H1 (cell line): ENCODE measurements around the gene SHROOM4. TPM values are rescaled to one million over a fixed set of nuclear protein-coding genes. Genes with fewer than 3 reads are reported as not detected.

ENCODE experiments used
- CTCF ChIA-PET: fragments of 300-600 bp; sonication (Branson Sonifier 250); formaldehyde crosslinking; loops from one replicate; lab custom pipeline; 2021; ENCODE audit not compliant: partially characterized antibody; lab: Charles Lee
- POLR2A ChIA-PET: fragments of 300-600 bp; sonication (Branson Sonifier 250); formaldehyde crosslinking; loops from one replicate; lab custom pipeline; 2021; ENCODE audit warnings: inconsistent platforms; ENCODE audit not compliant: partially characterized antibody; lab: Charles Lee
- DNase-seq, 2 experiments: peaks; one replicate each; pipeline versions ENCODE4 v3.0.0 to v3.0.0-alpha.2; 2010 to 2022; ENCODE audit warnings: low spot score in 2 of 2, low read depth in 1 of 2, mixed read lengths in 1 of 2
- FAIRE-seq: peaks from 2 replicates; lab custom pipeline; 2011; peaks lifted over from hg19 to GRCh38; lab: Jason Lieb, UNC
- H2AFZ ChIP-seq: 2 replicates; pipeline ENCODE4 v1.8.1; 2012; ENCODE audit warnings: low read length, inconsistent platforms
- H2AK5ac ChIP-seq: 2 replicates; pipeline ENCODE4 v1.6.1; 2013; ENCODE audit warnings: low read depth, low read length
- H2BK120ac ChIP-seq: replicated peaks from 2 replicates; pipeline ENCODE3; 2013; ENCODE audit warnings: low read depth, low read length, inconsistent platforms
- H2BK12ac ChIP-seq: 2 replicates; pipeline ENCODE4 v1.6.1; 2013; ENCODE audit warnings: low read depth, low read length
- H2BK15ac ChIP-seq: 2 replicates; pipeline ENCODE4 v1.6.1; 2013; ENCODE audit warnings: low read length
- H2BK20ac ChIP-seq: 2 replicates; pipeline ENCODE4 v1.6.1; 2013; ENCODE audit warnings: low read length
- H2BK5ac ChIP-seq: 2 replicates; pipeline ENCODE4 v1.6.1; 2013; ENCODE audit warnings: low read depth, low read length
- H3K14ac ChIP-seq: 2 replicates; pipeline ENCODE4 v1.6.1; 2013; ENCODE audit warnings: inconsistent platforms; ENCODE audit not compliant: insufficient read length
- H3K18ac ChIP-seq: 2 replicates; pipeline ENCODE4 v1.6.1; 2013; ENCODE audit warnings: low read length; ENCODE audit errors: extremely low read depth
- H3K23ac ChIP-seq: 2 replicates; pipeline ENCODE4 v1.6.1; 2013; ENCODE audit warnings: inconsistent platforms; ENCODE audit not compliant: insufficient read length
- H3K23me2 ChIP-seq: 2 replicates; pipeline ENCODE4 v1.6.1; 2013; ENCODE audit warnings: low read depth, low read length
- H3K27ac ChIP-seq: 2 replicates; pipeline ENCODE4 v1.6.1; 2011; ENCODE audit warnings: low read depth, low read length, inconsistent platforms
- H3K27me3 ChIP-seq, 4 experiments: replicated peaks in 1 of 4; 1 replicate in 1 of 4; 2 replicates in 3 of 4; pipeline versions ENCODE4 v1.6.1 to v1.8.1; 2011 to 2013; ENCODE audit warnings: low read length in 3 of 4, mild to moderate bottlenecking in 3 of 4, inconsistent platforms in 2 of 4, mixed read lengths in 2 of 4, moderate library complexity in 1 of 4; ENCODE audit not compliant: control insufficient read depth in 3 of 4, insufficient read depth in 3 of 4; ENCODE audit errors: extremely low read depth in 1 of 4
- H3K36me3 ChIP-seq, 4 experiments: 2 replicates each; pipeline versions ENCODE4 v1.6.1 to v1.8.1; 2011 to 2013; ENCODE audit warnings: mild to moderate bottlenecking in 4 of 4, low read length in 3 of 4, moderate library complexity in 2 of 4, control low read depth in 1 of 4, inconsistent platforms in 1 of 4; ENCODE audit not compliant: insufficient read depth in 4 of 4, control insufficient read depth in 2 of 4
- H3K4ac ChIP-seq: replicated peaks from 2 replicates; pipeline ENCODE3; 2013; ENCODE audit warnings: low read length, low read depth, mixed read lengths, inconsistent platforms; ENCODE audit not compliant: insufficient read length
- H3K4me1 ChIP-seq, 4 experiments: replicated peaks in 1 of 4; 1 replicate in 1 of 4; 2 replicates in 3 of 4; pipeline versions ENCODE4 v1.6.1 to v1.8.1; 2011 to 2013; ENCODE audit warnings: low read length in 3 of 4, inconsistent platforms in 2 of 4, mixed read lengths in 1 of 4; ENCODE audit not compliant: insufficient read depth in 4 of 4, control insufficient read depth in 3 of 4
- H3K4me2 ChIP-seq, 2 experiments: 2 replicates each; pipeline versions ENCODE4 v1.6.1 to v1.8.1; 2011 to 2013; ENCODE audit warnings: low read depth in 2 of 2, low read length in 2 of 2, control low read depth in 1 of 2, inconsistent platforms in 1 of 2, mild to moderate bottlenecking in 1 of 2; ENCODE audit not compliant: insufficient read depth in 1 of 2
- H3K4me3 ChIP-seq, 4 experiments: fragments of 200-600, 300-600 bp in 1 of 4; sonication (generic), shearing (Covaris generic), sonication (Bioruptor Twin) in 1 of 4; 2 replicates each; pipeline versions ENCODE4 v1.5.1 to v1.8.1; 2011 to 2016; ENCODE audit warnings: low read length in 4 of 4, low read depth in 3 of 4, control low read depth in 2 of 4, inconsistent platforms in 2 of 4, mild to moderate bottlenecking in 2 of 4, mixed read lengths in 1 of 4, moderate library complexity in 1 of 4; ENCODE audit not compliant: insufficient read depth in 2 of 4; ENCODE audit errors: extremely low read depth in 1 of 4
- H3K56ac ChIP-seq: replicated peaks from 2 replicates; pipeline ENCODE3; 2013; ENCODE audit warnings: low read depth, mild to moderate bottlenecking, mixed read lengths, low read length, inconsistent platforms; ENCODE audit not compliant: insufficient read length
- H3K79me1 ChIP-seq: 2 replicates; pipeline ENCODE4 v1.6.1; 2013; ENCODE audit warnings: low read depth, low read length, control low read depth
- H3K79me2 ChIP-seq, 2 experiments: 2 replicates each; pipeline versions ENCODE4 v1.6.1 to v1.8.1; 2012 to 2013; ENCODE audit warnings: low read length in 2 of 2, mild to moderate bottlenecking in 2 of 2, inconsistent platforms in 1 of 2; ENCODE audit not compliant: insufficient read depth in 2 of 2, control insufficient read depth in 1 of 2
- H3K9ac ChIP-seq, 4 experiments: replicated peaks in 1 of 4; 1 replicate in 1 of 4; 2 replicates in 3 of 4; pipeline versions ENCODE4 v1.6.1 to v1.8.1; 2011 to 2013; ENCODE audit warnings: low read depth in 3 of 4, low read length in 3 of 4, control low read depth in 2 of 4, mild to moderate bottlenecking in 2 of 4, moderate library complexity in 2 of 4, inconsistent platforms in 1 of 4; ENCODE audit errors: extremely low read depth in 1 of 4
- H3K9me3 ChIP-seq, 2 experiments: 2 replicates each; pipeline versions ENCODE4 v1.6.1 to v1.8.1; 2012 to 2013; ENCODE audit warnings: mild to moderate bottlenecking in 2 of 2, moderate library complexity in 2 of 2, control low read depth in 1 of 2, inconsistent platforms in 1 of 2, low read depth in 1 of 2, low read length in 1 of 2, mixed read lengths in 1 of 2; ENCODE audit not compliant: insufficient read depth in 2 of 2
- H4K20me1 ChIP-seq, 2 experiments: replicated peaks in 1 of 2; 2 replicates each; pipeline versions ENCODE3 to v1.8.1; 2011 to 2013; ENCODE audit warnings: inconsistent platforms in 2 of 2, low read length in 2 of 2, mild to moderate bottlenecking in 1 of 2; ENCODE audit not compliant: insufficient read depth in 2 of 2, control insufficient read depth in 1 of 2
- H4K5ac ChIP-seq: 2 replicates; pipeline ENCODE4 v1.6.1; 2013; ENCODE audit warnings: low read length, low read depth, mixed read lengths, inconsistent platforms; ENCODE audit not compliant: insufficient read length
- H4K8ac ChIP-seq: 2 replicates; pipeline ENCODE4 v1.8.0; 2013; ENCODE audit warnings: mild to moderate bottlenecking, moderate library complexity, low read length, inconsistent platforms; ENCODE audit not compliant: insufficient read depth; ENCODE audit errors: extremely low read depth
- H4K91ac ChIP-seq: replicated peaks from 2 replicates; pipeline ENCODE3; 2013; ENCODE audit warnings: low read length, mixed read lengths, inconsistent platforms; ENCODE audit not compliant: insufficient read length
- ASH2L ChIP-seq: fragments of 200-600, 300-600 bp; sonication (generic); IDR thresholded peaks from one replicate; pipeline ENCODE4 v1.7.1; 2017; ENCODE audit warnings: low read length
- BCL11A ChIP-seq, 2 experiments: IDR thresholded peaks; one replicate each; pipeline ENCODE4 v1.6.1; 2011; ENCODE audit warnings: low read depth in 2 of 2, low read length in 2 of 2, mild to moderate bottlenecking in 2 of 2
- EGR1 ChIP-seq: IDR thresholded peaks from 2 replicates; pipeline ENCODE4 v1.6.1; 2011; ENCODE audit warnings: low read depth, low read length, borderline replicate concordance
- NRF1 ChIP-seq: IDR thresholded peaks from 2 replicates; pipeline ENCODE4 v1.6.1; 2011; ENCODE audit warnings: mild to moderate bottlenecking, low read depth, low read length, improper control_type of control experiment
- SIN3A ChIP-seq, 2 experiments: IDR thresholded peaks in 1 of 2; conservative IDR thresholded peaks in 1 of 2; 2 replicates each; pipeline ENCODE4 v1.6.1; 2011 to 2012; ENCODE audit warnings: low read length in 2 of 2, improper control_type of control experiment in 1 of 2, low read depth in 1 of 2, mild to moderate bottlenecking in 1 of 2
- SP1 ChIP-seq: IDR thresholded peaks from 2 replicates; pipeline ENCODE4 v1.6.1; 2011; ENCODE audit warnings: low read depth, low read length
- WGBS, 2 experiments: shearing (Covaris generic) in 1 of 2; methylation state at CpG; one replicate each; pipeline versions ENCODE4 v1.1.6 to v1.1.7; 2013 to 2015; ENCODE audit warnings: low lambda C conversion rate in 2 of 2, mixed read lengths in 2 of 2, inconsistent platforms in 1 of 2, low coverage in 1 of 2, missing lambda C conversion rate in 1 of 2; ENCODE audit not compliant: insufficient replicate concordance in 2 of 2, insufficient coverage in 1 of 2, insufficient read length in 1 of 2; ENCODE audit errors: extremely low coverage in 1 of 2, missing lambda C conversion rate in 1 of 2; 5-methylcytosine and 5-hydroxymethylcytosine counted together
- polyA plus RNA-seq, 7 experiments: library from polyadenylated mRNA; depleted of rRNA in 3 of 7; stranded (reverse) in 5 of 7; unstranded in 2 of 7; fragments of >200 nt in 5 of 7; fragments of 200-250 nt in 2 of 7; gene quantifications; 1 replicate in 5 of 7; 2 replicates in 1 of 7; 4 replicates in 1 of 7; pipeline versions ENCODE4 v1.2.1 to v1.2.3, GENCODE V29; 2011 to 2013; ENCODE audit warnings: missing spikeins in 2 of 7, mixed read lengths in 2 of 7
- total RNA-seq: library from RNA; stranded (reverse); fragmentation: NEBNext Ultra II Directional; extraction: Animal tissue kit (Norgen Biotek cat#: 25700); gene quantifications from 2 replicates; pipeline ENCODE4 v1.2.1, GENCODE V29; 2021

Gene SHROOM4
- total and polyA plus RNA-seq, 2 of the 8 experiments (the other 6 are each of a cell fraction or from before 2014, with no cell fraction given) = 1.6 to 5.6 TPM

GRCh38 chrX:50842221-50842620 is 28.2 kb upstream of the SHROOM4 start:
- DNase-seq = no peak
- TF ChIP-seq EGR1 = no peak
- no peak for TF ChIP-seq ASH2L
- no peak for TF ChIP-seq BCL11A (IDR thresholded peaks at IDR 0.05; ENCODE audit: low read depth in 2 of 2, low read length in 2 of 2)
- TF ChIP-seq NRF1 = no peak
- no peak for TF ChIP-seq SP1
- no peak for TF ChIP-seq SIN3A (conservative IDR thresholded peaks at IDR 0.05 in 1 of 2, IDR thresholded peaks at IDR 0.05 in 1 of 2; ENCODE audit: low read depth in 1 of 2, low read length in 2 of 2)

More at GRCh38 chrX:50842221-50842620, 28.2 kb upstream of the SHROOM4 start:
- Histone ChIP-seq H4K20me1 (no peaks in the 10 kb centered on the region), H2AK5ac (no peak overlapping the region), H2AFZ (no peak overlapping the region), H4K5ac (no peak overlapping the region), H3K14ac (no peak overlapping the region), H3K27ac (no peak overlapping the region), H3K36me3 (no peaks in the 10 kb centered on the region), H3K4me1 (no peaks in the 10 kb centered on the region), H3K4me2 (no peak overlapping the region), H3K27me3 (no peaks in the 10 kb centered on the region), H4K91ac (no peak overlapping the region), H3K23me2 (no peaks in the 10 kb centered on the region), H2BK12ac (no peak overlapping the region), H3K9ac (no peak overlapping the region), H2BK20ac (no peak overlapping the region), H3K18ac (no peak overlapping the region), H2BK5ac (no peak overlapping the region), H3K4me3 (no peak overlapping the region), H2BK120ac (no peak overlapping the region), H3K4ac (no peak overlapping the region), H3K56ac (no peak overlapping the region), H3K23ac (no peak overlapping the region), H3K79me2 (no peaks in the 10 kb centered on the region), H3K79me1 (no peaks in the 10 kb centered on the region), H3K9me3 (no peaks in the 10 kb centered on the region), H4K8ac (no peak overlapping the region), H2BK15ac (no peak overlapping the region)
- 86% methylated on average over 4 of the region's 4 CpGs; no CpG with 5 or more reads in 1 of the 2 experiments for WGBS, 2 experiments
- FAIRE-seq = no peak
- ChIA-PET CTCF (no interaction called here), POLR2A (no interaction called here)
